PC-3 (cell line): ENCODE data around the gene NHLRC2. TPM values are rescaled to one million over a fixed set of nuclear protein-coding genes. Genes with fewer than 3 reads are reported as not detected.
A peak's percentile ranks its signal among the peaks of the same experiment; 100 is the strongest.

Experiments used
- ATAC-seq: fragments of 200-7000 bp; cut with Tn5 transposase; 2 replicates; pipeline ENCODE4 v1.9.1; 2020; ENCODE audit warnings: mild to moderate bottlenecking, moderate library complexity
- BruUV-seq: library from RNA; stranded (reverse); fragments of 400-500 nt; replicated peaks from 2 replicates; lab custom pipeline; 2021; lab: Mats Ljungman, UMichigan
- CTCF ChIA-PET: fragments of 300-600 bp; sonication (Branson Sonifier 250); formaldehyde crosslinking; loops from one replicate; lab custom pipeline; 2022; ENCODE audit warnings: antibody characterized with exemption; lab: Charles Lee
- POLR2A ChIA-PET: fragments of 300-600 bp; sonication (Branson Sonifier 250); formaldehyde crosslinking; loops from one replicate; lab custom pipeline; 2022; ENCODE audit warnings: antibody characterized with exemption; ENCODE audit not compliant: unreplicated experiment; lab: Charles Lee
- DNase-seq: peaks from one replicate; pipeline ENCODE4 v3.0.0-alpha.2; 2015
- H2AFZ ChIP-seq: fragments of 300-600 bp; sonication (generic); 2 replicates; pipeline ENCODE4 v1.6.0; 2016; ENCODE audit warnings: antibody characterized with exemption, low read length
- H3F3A ChIP-seq: fragments of 300-600 bp; sonication (generic); one replicate; pipeline ENCODE4 v1.6.0; 2017; ENCODE audit warnings: antibody characterized with exemption, low read length, control low read depth, mild to moderate bottlenecking; ENCODE audit not compliant: unreplicated experiment
- H3K27ac ChIP-seq: fragments of 300-600 bp; sonication (generic); 2 replicates; pipeline ENCODE4 v1.5.1; 2016; ENCODE audit warnings: mild to moderate bottlenecking, low read length
- H3K27me3 ChIP-seq: fragments of 300-600 bp; sonication (generic); 2 replicates; pipeline ENCODE4 v1.6.1; 2016; ENCODE audit warnings: low read length, mixed read lengths
- H3K36me3 ChIP-seq: fragments of 300-600 bp; sonication (generic); 2 replicates; pipeline ENCODE4 v1.6.1; 2016; ENCODE audit warnings: low read depth, mixed run types, low read length, mixed read lengths
- H3K4me1 ChIP-seq: fragments of 300-600 bp; sonication (generic); 2 replicates; pipeline ENCODE4 v1.5.1; 2016; ENCODE audit warnings: low read length; ENCODE audit not compliant: insufficient read depth
- H3K4me2 ChIP-seq: fragments of 300-600 bp; sonication (generic); 2 replicates; pipeline ENCODE4 v1.6.0; 2016; ENCODE audit warnings: low read length
- H3K4me3 ChIP-seq: fragments of 300-600 bp; sonication (generic); 2 replicates; pipeline ENCODE4 v1.5.1; 2016; ENCODE audit warnings: mild to moderate bottlenecking, low read length, mixed read lengths
- H3K79me2 ChIP-seq: fragments of 300-600 bp; sonication (generic); 2 replicates; pipeline ENCODE4 v1.6.1; 2017; ENCODE audit warnings: low read length, mixed read lengths
- H3K9ac ChIP-seq: fragments of 300-600 bp; sonication (generic); 2 replicates; pipeline ENCODE4 v1.6.0; 2016; ENCODE audit warnings: mild to moderate bottlenecking, low read length
- H3K9me2 ChIP-seq: fragments of 300-600 bp; sonication (generic); replicated peaks from 2 replicates; pipeline ENCODE4 v1.6.1; 2016; ENCODE audit warnings: mixed run types, low read length, mixed read lengths
- H3K9me3 ChIP-seq: fragments of 300-600 bp; sonication (generic); 2 replicates; pipeline ENCODE4 v1.6.1; 2016; ENCODE audit warnings: low read length, mixed read lengths
- H4K20me1 ChIP-seq: fragments of 300-600 bp; sonication (generic); 2 replicates; pipeline ENCODE4 v1.6.1; 2016; ENCODE audit warnings: low read length, mixed read lengths
- EZH2 ChIP-seq: fragments of 300-600 bp; sonication (generic); IDR thresholded peaks from one replicate; pipeline ENCODE4 v1.6.1; 2017; ENCODE audit warnings: antibody characterized with exemption, mild to moderate bottlenecking, low read length; ENCODE audit not compliant: unreplicated experiment
- EZH2phosphoT487 ChIP-seq: fragments of 300-600 bp; sonication (generic); IDR thresholded peaks from 2 replicates; pipeline ENCODE4 v1.6.1; 2018; ENCODE audit warnings: mild to moderate bottlenecking, antibody characterized with exemption, low read length, borderline replicate concordance
- intact Hi-C: fragments of 100-400 bp; cut with micrococcal nuclease; formaldehyde crosslinking; loops from 2 replicates; pipeline ENCODE4 v1.9.0; 2023
- total RNA-seq: library from RNA; depleted of rRNA; stranded (reverse); fragments of >200 nt; gene quantifications from 2 replicates; pipeline ENCODE4 v1.2.3, GENCODE V29; 2014
- TF ChIP-seq, protein P1 (sequence below): fragments of 300-600 bp; sonication (generic); conservative IDR thresholded peaks from 2 replicates; pipeline ENCODE4 v1.5.1; 2017; ENCODE audit warnings: antibody characterized with exemption, low read depth, mild to moderate bottlenecking, low read length

The NHLRC2 gene
- total RNA-seq, 1 experiment from 2014 or later: 17.5 TPM

DNA sequence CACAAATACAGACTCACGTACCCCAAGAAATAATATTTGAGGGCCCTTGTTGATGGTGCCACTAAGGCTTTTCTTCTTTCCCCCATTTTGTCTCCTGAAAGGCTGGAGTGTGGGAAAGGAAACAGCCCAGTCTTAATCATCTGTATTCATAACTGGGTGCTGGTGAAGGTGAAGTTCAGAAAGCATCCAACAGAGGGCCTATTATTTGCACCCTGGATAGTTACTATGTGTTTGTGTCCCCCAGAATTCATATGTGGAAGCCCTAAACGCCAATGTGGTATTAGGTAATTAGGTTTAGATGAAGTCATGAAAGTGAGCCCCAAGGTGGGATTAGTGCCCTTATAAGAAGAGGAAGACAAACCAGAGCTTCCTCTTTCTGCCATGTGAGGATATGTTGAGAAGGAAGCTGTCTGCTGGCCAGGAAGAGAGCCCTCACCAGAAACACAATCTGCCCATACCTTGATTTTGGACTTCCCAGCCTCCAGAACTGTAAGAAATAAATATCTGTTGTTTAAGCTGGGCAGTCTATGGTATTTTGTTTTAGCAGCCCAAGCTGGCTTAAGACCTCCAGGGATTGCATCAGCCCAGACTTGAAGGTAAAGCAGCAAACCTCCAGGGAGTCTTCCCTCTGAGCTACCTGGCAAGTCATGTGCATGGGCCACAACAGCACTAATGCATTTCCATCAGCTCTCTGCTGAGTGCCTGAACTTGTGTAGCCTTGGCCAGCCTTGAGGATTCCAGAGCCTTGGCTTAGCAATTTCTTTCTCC, 99.2 kb downstream of the NHLRC2 start:
- no peaks in the 10 kb centered on the region for H3K27me3 ChIP-seq
- H3K4me3 ChIP-seq: no peak overlapping the region
- TF ChIP-seq EZH2phosphoT487 (no peak), EZH2 (no peak)
- TF ChIP-seq, protein P1, sequence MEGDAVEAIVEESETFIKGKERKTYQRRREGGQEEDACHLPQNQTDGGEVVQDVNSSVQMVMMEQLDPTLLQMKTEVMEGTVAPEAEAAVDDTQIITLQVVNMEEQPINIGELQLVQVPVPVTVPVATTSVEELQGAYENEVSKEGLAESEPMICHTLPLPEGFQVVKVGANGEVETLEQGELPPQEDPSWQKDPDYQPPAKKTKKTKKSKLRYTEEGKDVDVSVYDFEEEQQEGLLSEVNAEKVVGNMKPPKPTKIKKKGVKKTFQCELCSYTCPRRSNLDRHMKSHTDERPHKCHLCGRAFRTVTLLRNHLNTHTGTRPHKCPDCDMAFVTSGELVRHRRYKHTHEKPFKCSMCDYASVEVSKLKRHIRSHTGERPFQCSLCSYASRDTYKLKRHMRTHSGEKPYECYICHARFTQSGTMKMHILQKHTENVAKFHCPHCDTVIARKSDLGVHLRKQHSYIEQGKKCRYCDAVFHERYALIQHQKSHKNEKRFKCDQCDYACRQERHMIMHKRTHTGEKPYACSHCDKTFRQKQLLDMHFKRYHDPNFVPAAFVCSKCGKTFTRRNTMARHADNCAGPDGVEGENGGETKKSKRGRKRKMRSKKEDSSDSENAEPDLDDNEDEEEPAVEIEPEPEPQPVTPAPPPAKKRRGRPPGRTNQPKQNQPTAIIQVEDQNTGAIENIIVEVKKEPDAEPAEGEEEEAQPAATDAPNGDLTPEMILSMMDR: no peak; the same call in 1 of the 2 replicates
- H3K27ac ChIP-seq: no peak overlapping the region
- no peak for ATAC-seq
- no peaks in the 10 kb centered on the region for H3K79me2 ChIP-seq
- no peaks in the 10 kb centered on the region for H3K9me2 ChIP-seq
- ChIA-PET CTCF (no interaction called here), POLR2A (no interaction called here)
- DNase-seq: no peak
- no peak overlapping the region for H3K4me2 ChIP-seq
- no peak overlapping the region for H3K9ac ChIP-seq
- H3F3A ChIP-seq: no peaks in the 10 kb centered on the region
- no peak overlapping the region for H2AFZ ChIP-seq
- BruUV-seq: no TSS peak
- peaks cover 16% of the 10 kb centered on the region for H3K4me1 ChIP-seq
- H3K36me3 ChIP-seq: no peaks in the 10 kb centered on the region
- no peaks in the 10 kb centered on the region for H4K20me1 ChIP-seq
- H3K9me3 ChIP-seq: no peaks in the 10 kb centered on the region
- intact Hi-C loops: no loop called here

DNA sequence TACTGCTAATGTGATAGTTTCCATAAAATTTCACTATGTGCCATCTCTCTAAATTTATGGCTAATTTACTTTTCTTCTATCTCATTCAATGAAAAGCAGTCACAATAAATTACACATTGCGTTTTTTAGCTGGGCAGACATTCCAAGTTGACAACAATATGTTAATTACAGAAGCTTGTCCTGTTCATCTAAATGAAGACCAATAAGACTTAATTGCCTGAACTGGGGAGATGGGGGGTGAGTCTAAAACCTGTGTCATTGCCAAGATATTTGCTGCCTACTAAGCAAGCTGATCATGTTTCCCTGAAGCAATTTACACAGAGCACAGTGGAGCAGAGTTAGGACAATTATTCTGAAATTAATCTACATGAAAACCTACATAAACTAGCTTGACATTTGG, 99.9 kb downstream of the NHLRC2 start:
- TF ChIP-seq EZH2 (no peak), EZH2phosphoT487 (no peak)
- TF ChIP-seq, protein P1: no peak
- no peaks in the 10 kb centered on the region for H4K20me1 ChIP-seq
- peaks cover 23% of the 10 kb centered on the region for H3K4me1 ChIP-seq
- no peak for DNase-seq
- H3K4me2 ChIP-seq: no peak overlapping the region
- H3K9ac ChIP-seq: no peak overlapping the region
- no peaks in the 10 kb centered on the region for H3K9me3 ChIP-seq
- H3K27ac ChIP-seq: no peak overlapping the region
- intact Hi-C loops: no loop called here
- ATAC-seq: no peak
- H3K27me3 ChIP-seq: no peaks in the 10 kb centered on the region
- ChIA-PET CTCF (no interaction called here), POLR2A (no interaction called here)
- no peaks in the 10 kb centered on the region for H3K79me2 ChIP-seq
- no peaks in the 10 kb centered on the region for H3K36me3 ChIP-seq
- H3K9me2 ChIP-seq: no peaks in the 10 kb centered on the region
- no peak overlapping the region for H3K4me3 ChIP-seq
- BruUV-seq: no TSS peak
- H2AFZ ChIP-seq: no peak overlapping the region
- H3F3A ChIP-seq: no peaks in the 10 kb centered on the region

DNA sequence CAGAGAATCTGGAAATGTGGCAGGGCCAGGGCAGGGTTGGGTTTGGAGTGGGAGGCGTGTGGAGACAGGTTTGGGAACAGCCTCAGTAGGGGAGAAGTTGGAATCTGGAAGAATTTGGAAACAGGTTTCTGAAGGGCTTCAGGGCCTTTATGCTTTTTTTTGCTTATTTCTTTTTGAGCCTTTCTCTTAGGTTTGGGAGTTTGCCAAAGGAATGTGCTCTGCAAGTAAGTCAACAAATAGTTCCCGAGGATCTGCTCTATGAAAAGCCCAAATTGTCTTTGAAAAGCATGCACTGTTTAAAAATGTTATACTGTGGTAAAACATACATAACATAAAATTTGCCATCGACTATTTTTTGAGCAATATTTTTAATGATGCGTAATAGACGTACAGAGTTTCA, 102.6 kb downstream of the NHLRC2 start:
- no TSS peak for BruUV-seq
- CTCF ChIA-PET: no interaction called here
- H3K4me1 ChIP-seq: peaks cover 37% of the 10 kb centered on the region
- H3K9me3 ChIP-seq: no peaks in the 10 kb centered on the region
- no peak overlapping the region for H3K4me3 ChIP-seq
- H3F3A ChIP-seq: no peaks in the 10 kb centered on the region
- TF ChIP-seq EZH2 (no peak), EZH2phosphoT487 (no peak)
- DNase-seq (peak; percentile 62), ATAC-seq (no peak)
- no peak overlapping the region for H3K9ac ChIP-seq
- H3K27me3 ChIP-seq: no peaks in the 10 kb centered on the region
- H3K79me2 ChIP-seq: no peaks in the 10 kb centered on the region
- no peak overlapping the region for H3K27ac ChIP-seq
- H4K20me1 ChIP-seq: no peaks in the 10 kb centered on the region
- no peak overlapping the region for H2AFZ ChIP-seq
- H3K4me2 ChIP-seq: no peak overlapping the region
- POLR2A ChIA-PET: no interaction called here
- intact Hi-C loops: no loop called here
- H3K36me3 ChIP-seq: no peaks in the 10 kb centered on the region
- no peaks in the 10 kb centered on the region for H3K9me2 ChIP-seq
